B cell (primary cell): ENCODE results near the gene TRAPPC1. TPM values are rescaled to one million over a fixed set of nuclear protein-coding genes. Genes with fewer than 3 reads are reported as not detected.

Experiments
- ATAC-seq: fragments of 200-7000 bp; cut with Tn5 transposase; one replicate; pipeline ENCODE4 v1.10.0; 2021; ENCODE audit warnings: low read depth, mild to moderate bottlenecking, moderate number of reproducible peaks, moderate library complexity
- CTCF ChIA-PET: fragments of 350-600 bp; sonication (Branson Sonifier 250); formaldehyde crosslinking; loops from one replicate; lab custom pipeline; 2021; ENCODE audit warnings: antibody characterized with exemption, inconsistent platforms; lab: Charles Lee
- POLR2A ChIA-PET: fragments of 350-600 bp; sonication (Branson Sonifier 250); formaldehyde crosslinking; loops from one replicate; lab custom pipeline; 2021; ENCODE audit warnings: antibody characterized with exemption; lab: Charles Lee
- DNase-seq: peaks from one replicate; pipeline ENCODE4 v3.0.0; 2013
- H2AFZ ChIP-seq: 2 replicates; pipeline ENCODE4 v1.6.1; 2012; ENCODE audit warnings: mild to moderate bottlenecking, low read depth, low read length; ENCODE audit not compliant: insufficient read depth, poor library complexity, severe bottlenecking
- H3K27ac ChIP-seq, 2 donors: 1 replicate in 1 of 2; 2 replicates in 1 of 2; pipeline ENCODE4 v1.5.1; 2012 to 2013; ENCODE audit warnings: low read length in 2 of 2, mild to moderate bottlenecking in 2 of 2, moderate library complexity in 1 of 2
- H3K27me3 ChIP-seq, 4 experiments: fragments of 200-600 bp in 1 of 4; sonication (generic) in 1 of 4; replicated peaks in 1 of 4; 1 replicate in 2 of 4; 2 replicates in 2 of 4; pipeline versions ENCODE4 v1.6.1 to v1.7.0; 2013 to 2016; ENCODE audit warnings: low read length in 3 of 4, mild to moderate bottlenecking in 2 of 4, mixed read lengths in 1 of 4, moderate library complexity in 1 of 4; ENCODE audit not compliant: insufficient read depth in 4 of 4, control insufficient read depth in 3 of 4; ENCODE audit errors: control extremely low read depth in 1 of 4
- H3K36me3 ChIP-seq, 2 experiments: replicated peaks in 1 of 2; 1 replicate in 1 of 2; 2 replicates in 1 of 2; pipeline versions ENCODE4 v1.6.1 to v1.7.1; 2013; ENCODE audit warnings: low read length in 1 of 2; ENCODE audit not compliant: insufficient read depth in 2 of 2, control insufficient read depth in 1 of 2; ENCODE audit errors: control extremely low read depth in 1 of 2, extremely low read depth in 1 of 2
- H3K4me1 ChIP-seq, 2 donors: fragments of 200-600 bp in 1 of 2; sonication (generic) in 1 of 2; 1 replicate in 1 of 2; 2 replicates in 1 of 2; pipeline versions ENCODE4 v1.5.1 to v1.6.1; 2013 to 2017; ENCODE audit warnings: low read length in 2 of 2; ENCODE audit not compliant: control insufficient read depth in 2 of 2, insufficient read depth in 2 of 2
- H3K4me2 ChIP-seq: replicated peaks from 2 replicates; pipeline ENCODE3; 2012; ENCODE audit warnings: mild to moderate bottlenecking, low read depth, low read length; ENCODE audit not compliant: poor library complexity, severe bottlenecking
- H3K4me3 ChIP-seq, 5 experiments: fragments of 200-600 bp in 1 of 5; sonication (generic) in 1 of 5; 1 replicate in 3 of 5; 2 replicates in 2 of 5; pipeline versions ENCODE4 v1.5.1 to v1.7.0; 2011 to 2016; ENCODE audit warnings: low read length in 4 of 5, mild to moderate bottlenecking in 4 of 5, low read depth in 2 of 5, control low read depth in 1 of 5, moderate library complexity in 1 of 5; ENCODE audit not compliant: insufficient read depth in 1 of 5; ENCODE audit errors: control extremely low read depth in 1 of 5, extremely low read depth in 1 of 5
- H3K79me2 ChIP-seq: fragments of 200-600 bp; sonication (generic); one replicate; pipeline ENCODE4 v1.6.0; 2016; ENCODE audit warnings: low read length; ENCODE audit not compliant: control insufficient read depth, insufficient read depth
- H3K9ac ChIP-seq: fragments of 200-600 bp; sonication (generic); 2 replicates; pipeline ENCODE4 v1.6.1; 2017; ENCODE audit warnings: mild to moderate bottlenecking, low read length, moderate library complexity
- H3K9me3 ChIP-seq, 3 donors: one replicate each; pipeline versions ENCODE4 v1.6.1 to v1.7.1; 2013; ENCODE audit warnings: low read length in 2 of 3; ENCODE audit not compliant: control insufficient read depth in 2 of 3, insufficient read depth in 1 of 3; ENCODE audit errors: control extremely low read depth in 1 of 3
- H4K20me1 ChIP-seq: 2 replicates; pipeline ENCODE4 v1.6.0; 2012; ENCODE audit warnings: mild to moderate bottlenecking, low read length; ENCODE audit not compliant: insufficient read depth, control insufficient read depth, poor library complexity, severe bottlenecking
- H3K27ac Mint-ChIP-seq: one replicate; pipeline ENCODE4 v1.8.0; 2021; ENCODE audit warnings: mixed read lengths
- H3K27me3 Mint-ChIP-seq: one replicate; pipeline ENCODE4 v1.8.0; 2021; ENCODE audit warnings: mixed read lengths
- H3K4me1 Mint-ChIP-seq: one replicate; pipeline ENCODE4 v1.8.0; 2021; ENCODE audit warnings: mixed read lengths
- H3K4me3 Mint-ChIP-seq: one replicate; pipeline ENCODE4 v1.8.0; 2021; ENCODE audit warnings: mixed read lengths
- H3K9me3 Mint-ChIP-seq: one replicate; pipeline ENCODE4 v1.8.0; 2022; ENCODE audit warnings: mixed read lengths; ENCODE audit not compliant: insufficient read depth
- CTCF ChIP-seq: fragments of 200-600 bp; IDR thresholded peaks from one replicate; pipeline ENCODE4 v1.8.0; 2022; ENCODE audit warnings: antibody characterized with exemption, mild to moderate bottlenecking
- EZH2 ChIP-seq: IDR thresholded peaks from 2 replicates; pipeline ENCODE4 v1.6.1; 2012; ENCODE audit warnings: borderline replicate concordance, low read depth, mild to moderate bottlenecking, moderate library complexity, low read length; ENCODE audit not compliant: insufficient read depth, poor library complexity, severe bottlenecking
- WGBS: methylation state at CpG from one replicate; pipeline ENCODE4 v1.1.5; 2013; ENCODE audit warnings: missing lambda C conversion rate; ENCODE audit not compliant: insufficient coverage; 5-methylcytosine and 5-hydroxymethylcytosine counted together
- intact Hi-C: fragments of 100-400 bp; cut with micrococcal nuclease; formaldehyde crosslinking; loops from one replicate; pipeline ENCODE4 v1.10.0; 2022
- polyA plus RNA-seq: library from polyadenylated mRNA; depleted of rRNA; stranded (reverse); fragments of >200 nt; gene quantifications from 2 replicates; pipeline ENCODE4 v1.2.3, GENCODE V29; 2012
- total RNA-seq, 2 donors: library from RNA; stranded (reverse); fragments of 120-200 nt in 1 of 2; gene quantifications; 1 replicate in 1 of 2; 2 replicates in 1 of 2; pipeline versions ENCODE4 v1.2.3 to v1.2.4, GENCODE V29; 2013 to 2022

The TRAPPC1 gene
- total and polyA plus RNA-seq, 2 donors (not counting 1 experiment from before 2014, with no cell fraction given), result 118 to 173 TPM

- Mint-ChIP-seq H3K27me3 (no peaks in the 10 kb centered on the region), H3K4me3 (peak overlapping the region; percentile 93), H3K27ac (peak overlapping the region; percentile 93), H3K9me3 (no peaks in the 10 kb centered on the region), H3K4me1 (peaks cover 24% of the 10 kb centered on the region)
- CTCF ChIA-PET, result interaction anchor here (0.6 to 16.7 kb wide), 19 partner anchors 16 to 380 kb away, joined by 3 to 284 read pairs (median 4); partner anchors contain the start of genes CNTROB, KCNAB3, SLC25A35 and TRAPPC1
- ATAC-seq (no peak), DNase-seq (no peak)
- POLR2A ChIA-PET, result interaction anchor here (1.0 to 2.0 kb wide), 6 partner anchors 17 to 333 kb away, joined by 3 to 21 read pairs (median 4); partner anchors contain the start of genes BORCS6, CNTROB, CTC1 and NAA38
- peak overlapping the region; percentile 9 to 81 (median 76) for H3K4me3 ChIP-seq
- H3K9ac ChIP-seq, result peak overlapping the region; percentile 84
- peaks cover 16 to 20% of the 10 kb centered on the region in 2 donors for H3K4me1 ChIP-seq
- H3K4me2 ChIP-seq, result peak overlapping the region; percentile 94
- no peaks in the 10 kb centered on the region for H3K79me2 ChIP-seq
- no peaks in the 10 kb centered on the region for H3K9me3 ChIP-seq
- peak overlapping the region; percentile 98 for H2AFZ ChIP-seq
- TF ChIP-seq CTCF (no peak), EZH2 (no peak)
- peaks cover 2 to 15% of the 10 kb centered on the region in 2 experiments for H3K36me3 ChIP-seq
- intact Hi-C loops, result loop anchor here (1.0 to 5.0 kb wide), 3 partner anchors 17 to 58 kb away; partner anchors contain the start of genes CNTROB, CYB5D1, NAA38 and TMEM88
- peak overlapping the region; percentile 69 to 75 for H3K27ac ChIP-seq
- no peaks in the 10 kb centered on the region for H4K20me1 ChIP-seq
- no peaks in the 10 kb centered on the region for H3K27me3 ChIP-seq
- WGBS, result 2% methylated on average over 13 of the region's 15 CpGs
These were observed 16.6 kb downstream of the TRAPPC1 start for GRCh38 chr17:7915179-7915610.

- Histone ChIP-seq H4K20me1 (no peaks in the 10 kb centered on the region), H2AFZ (no peak overlapping the region), H3K4me1 (peaks cover 16 to 20% of the 10 kb centered on the region in 2 donors), H3K4me3 (no peak overlapping the region), H3K79me2 (no peaks in the 10 kb centered on the region), H3K9ac (no peak overlapping the region), H3K27ac (no peak overlapping the region), H3K4me2 (no peak overlapping the region), H3K36me3 (peaks cover 7 to 28% of the 10 kb centered on the region in 2 experiments), H3K9me3 (no peaks in the 10 kb centered on the region), H3K27me3 (no peaks in the 10 kb centered on the region)
- WGBS, result no CpG with 5 or more reads among the region's 3 CpGs
- DNase-seq, result peak; percentile 83
- Mint-ChIP-seq H3K4me1 (peaks cover 24% of the 10 kb centered on the region), H3K27ac (no peak overlapping the region), H3K4me3 (peak overlapping the region; percentile 37), H3K9me3 (no peaks in the 10 kb centered on the region), H3K27me3 (no peaks in the 10 kb centered on the region)
- intact Hi-C loops, result loop anchor here (1.0 kb wide), 2 partner anchors 77 to 144 kb away; no protein-coding TSS in a partner anchor
- TF ChIP-seq EZH2 (no peak), CTCF (peak; percentile 84)
- peak; percentile 28 for ATAC-seq
- POLR2A ChIA-PET, result interaction anchor here (0.6 to 1.9 kb wide), 5 partner anchors 51 to 306 kb away, joined by 3 to 13 read pairs (median 5); no protein-coding TSS in a partner anchor
- CTCF ChIA-PET, result interaction anchor here (0.6 to 16.7 kb wide), 27 partner anchors 12 to 1100 kb away, joined by 3 to 284 read pairs (median 3); partner anchors contain the start of genes ALOX15B, CNTROB, NAA38 and SLC25A35
These were observed 18.7 kb downstream of the TRAPPC1 start for GRCh38 chr17:7912927-7913524.
